HG03571 (cell line): Measurements from ENCODE around the gene OPN5.
A peak's percentile ranks its signal among the peaks of the same experiment; 100 is the strongest.
"Not testable (repeated sequence)": the region's sequence is repeated elsewhere in the genome, so short reads cannot be mapped to it uniquely, and the experiment has no call there.

Source experiments
- ATAC-seq: cut with Tn5 transposase; IDR thresholded peaks from one replicate; pipeline ENCODE4 v1.9.1; 2021; ENCODE audit not compliant: unreplicated experiment

The OPN5 gene, protein sequence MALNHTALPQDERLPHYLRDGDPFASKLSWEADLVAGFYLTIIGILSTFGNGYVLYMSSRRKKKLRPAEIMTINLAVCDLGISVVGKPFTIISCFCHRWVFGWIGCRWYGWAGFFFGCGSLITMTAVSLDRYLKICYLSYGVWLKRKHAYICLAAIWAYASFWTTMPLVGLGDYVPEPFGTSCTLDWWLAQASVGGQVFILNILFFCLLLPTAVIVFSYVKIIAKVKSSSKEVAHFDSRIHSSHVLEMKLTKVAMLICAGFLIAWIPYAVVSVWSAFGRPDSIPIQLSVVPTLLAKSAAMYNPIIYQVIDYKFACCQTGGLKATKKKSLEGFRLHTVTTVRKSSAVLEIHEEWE

DNA sequence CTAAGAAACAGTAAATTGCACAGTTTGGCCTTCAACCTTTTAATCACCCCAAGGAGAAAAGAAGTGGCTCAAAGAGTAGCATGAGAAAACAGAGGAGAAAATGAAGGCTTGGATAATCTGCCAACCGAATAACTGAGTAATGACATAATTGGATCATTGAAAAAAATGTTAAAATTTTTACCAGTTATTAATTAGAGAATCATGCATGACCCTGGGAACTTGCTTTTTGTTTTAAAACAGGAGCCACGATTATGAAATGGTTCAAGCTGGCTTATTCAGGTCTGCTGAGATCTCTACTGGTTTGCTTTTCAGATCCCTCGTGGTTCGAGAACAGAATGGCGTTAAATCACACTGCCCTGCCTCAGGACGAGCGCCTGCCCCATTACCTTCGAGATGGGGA, at the start of gene OPN5:
OPN5 (plus strand) TSS at position 301 of the 400 bp plus-strand sequence; CDS start at position 336, 35 bp downstream.
- ATAC-seq, result no peak

GRCh38 chr6:47733879-47734558, 47.8 kb upstream of the OPN5 start:
- ATAC-seq, result peak; percentile 54

- no peak for ATAC-seq
Observed at GRCh38 chr6:47734831-47735481, 46.9 kb upstream of the OPN5 start.

DNA sequence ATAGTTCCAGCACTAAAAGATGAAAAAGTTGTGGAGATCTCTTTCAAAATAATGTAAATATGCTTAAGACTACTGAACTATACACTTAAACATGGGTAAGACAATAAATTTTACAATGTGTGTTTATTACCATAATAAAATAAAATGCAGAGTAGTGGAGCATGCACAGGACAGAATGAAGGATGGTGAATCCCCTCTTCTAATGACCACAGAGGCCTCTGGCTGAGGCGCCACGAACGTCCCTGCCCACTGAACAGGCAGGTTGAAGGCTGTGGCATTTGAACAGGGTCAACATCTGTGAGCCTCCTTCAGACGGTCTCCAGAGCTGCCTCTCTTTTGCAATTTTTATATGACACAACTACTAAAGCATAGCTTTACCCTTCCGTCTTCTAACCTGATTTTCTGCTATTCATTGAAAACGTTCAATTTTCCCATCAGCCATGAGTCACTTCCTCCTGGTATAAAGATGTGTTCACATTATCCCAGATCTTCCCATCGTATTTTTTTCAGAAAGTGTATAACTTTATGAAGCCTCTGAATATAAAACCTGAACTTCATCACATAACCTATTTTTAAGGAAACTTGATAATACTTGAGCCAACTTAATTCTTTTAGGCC, 45.6 kb upstream of the OPN5 start:
- no peak for ATAC-seq

- ATAC-seq, result no peak
Observed at GRCh38 chr6:47737406-47737805, 44.4 kb upstream of the OPN5 start.

- no peak for ATAC-seq
Observed at GRCh38 chr6:47740714-47741113, 41.1 kb upstream of the OPN5 start.

DNA sequence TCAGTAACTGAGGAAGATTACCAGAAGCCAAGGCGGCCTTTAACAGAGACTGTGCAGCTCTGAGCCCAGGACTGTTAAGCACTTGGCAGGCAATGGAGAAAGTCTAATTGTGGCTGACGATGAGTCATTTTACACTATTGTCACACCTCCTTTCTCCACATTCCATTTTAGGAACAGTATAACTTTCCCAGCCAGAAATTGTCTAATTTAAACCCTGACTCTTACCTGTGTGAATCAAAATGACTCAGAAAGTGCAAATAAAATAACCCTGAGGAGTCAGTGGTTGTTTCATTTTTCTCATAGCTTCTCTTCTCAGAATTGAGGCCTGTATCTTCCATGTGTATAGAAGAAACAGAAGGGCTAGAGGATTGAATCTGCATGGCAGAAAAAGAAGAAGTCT, 40.0 kb upstream of the OPN5 start:
- peak; percentile 54 for ATAC-seq

GRCh38 chr6:47743744-47744143, 38.1 kb upstream of the OPN5 start:
- no peak for ATAC-seq

- not testable (repeated sequence) for ATAC-seq
Observed at GRCh38 chr6:47745269-47745668, 36.6 kb upstream of the OPN5 start.

- no peak for ATAC-seq
Observed at GRCh38 chr6:47749757-47750156, 32.1 kb upstream of the OPN5 start.

DNA sequence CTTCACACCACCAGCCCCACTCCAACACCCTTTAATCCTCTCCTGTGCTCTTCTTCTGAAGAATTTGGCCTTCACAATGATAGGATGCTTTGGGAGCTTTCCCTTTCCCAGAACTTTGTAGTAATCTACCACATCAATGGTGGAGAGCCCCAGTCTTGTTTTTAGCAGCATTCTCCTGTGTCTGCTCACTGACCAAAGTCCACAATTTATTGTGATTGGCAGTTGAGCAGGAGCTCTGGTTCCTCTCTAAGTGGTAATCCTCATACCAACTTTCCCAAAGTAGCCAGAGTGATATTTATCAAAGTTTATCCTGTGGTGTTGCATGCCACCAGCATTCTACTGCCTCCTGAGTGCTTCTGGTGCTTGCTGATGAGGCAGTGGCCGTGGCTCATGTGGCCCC, 29.0 kb upstream of the OPN5 start:
- no peak for ATAC-seq

GRCh38 chr6:47759364-47759763, 22.5 kb upstream of the OPN5 start:
- no peak for ATAC-seq

GRCh38 chr6:47762502-47762901, 19.3 kb upstream of the OPN5 start:
- ATAC-seq, result no peak

DNA sequence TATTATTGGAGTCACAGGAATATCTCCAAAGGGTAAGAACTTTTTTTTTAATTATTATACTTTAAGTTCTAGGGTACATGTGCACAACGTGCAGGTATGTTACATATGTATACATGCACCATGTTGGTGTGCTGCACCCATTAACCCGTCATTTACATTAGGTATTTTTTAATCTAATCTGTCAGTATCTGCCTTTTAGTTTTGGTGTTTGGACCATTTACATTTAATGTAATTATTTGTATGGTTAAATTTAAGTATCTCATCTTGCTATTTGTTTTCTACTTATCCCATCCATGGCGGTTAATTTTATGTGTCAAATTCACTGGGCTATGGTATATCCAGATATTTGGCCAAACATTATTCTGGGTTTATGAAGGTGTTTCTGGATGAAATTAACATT, 15.4 kb upstream of the OPN5 start:
- ATAC-seq, result no peak

- ATAC-seq, result no peak
Observed at GRCh38 chr6:47767102-47767501, 14.7 kb upstream of the OPN5 start.

DNA sequence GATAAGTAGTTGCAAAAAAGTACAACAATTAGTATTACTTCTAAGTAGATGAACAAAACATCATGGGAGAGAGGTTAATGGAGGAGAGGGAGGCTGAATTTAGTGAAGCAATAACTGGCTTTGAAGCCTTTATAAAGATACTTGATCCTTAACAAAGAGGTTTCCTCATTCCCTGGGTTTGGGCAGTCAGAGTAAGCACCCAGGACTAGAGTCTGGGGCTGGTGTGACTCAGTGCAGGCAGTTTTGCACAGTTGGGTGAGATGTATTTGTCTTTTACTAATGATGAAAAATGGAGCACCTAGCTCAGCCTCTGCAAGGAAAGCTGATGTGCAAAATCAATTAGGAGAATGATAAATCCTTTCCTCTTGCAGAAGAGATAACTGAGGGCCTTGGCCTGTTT, 11.8 kb upstream of the OPN5 start:
- no peak for ATAC-seq

DNA sequence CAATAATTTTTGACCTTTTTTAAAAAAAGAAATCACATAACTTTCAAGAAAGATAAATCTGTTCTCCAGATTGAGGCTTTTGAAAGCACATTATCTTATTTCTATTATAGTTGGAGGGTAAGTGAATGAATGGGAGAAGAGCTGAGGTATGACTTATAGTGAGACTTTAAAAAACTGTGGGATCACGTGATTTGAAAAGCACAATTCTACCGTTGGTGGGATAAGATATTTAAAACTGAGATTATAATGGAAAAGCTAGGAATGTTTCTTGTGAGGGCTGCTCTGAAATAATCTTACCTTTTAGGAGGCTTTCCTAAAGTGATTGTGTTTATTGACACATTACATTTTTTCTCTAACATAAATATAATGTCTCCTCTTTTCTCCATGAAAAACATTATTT, 9.5 kb upstream of the OPN5 start:
- ATAC-seq, result no peak

GRCh38 chr6:47773005-47773404, 8.8 kb upstream of the OPN5 start:
- no peak for ATAC-seq

DNA sequence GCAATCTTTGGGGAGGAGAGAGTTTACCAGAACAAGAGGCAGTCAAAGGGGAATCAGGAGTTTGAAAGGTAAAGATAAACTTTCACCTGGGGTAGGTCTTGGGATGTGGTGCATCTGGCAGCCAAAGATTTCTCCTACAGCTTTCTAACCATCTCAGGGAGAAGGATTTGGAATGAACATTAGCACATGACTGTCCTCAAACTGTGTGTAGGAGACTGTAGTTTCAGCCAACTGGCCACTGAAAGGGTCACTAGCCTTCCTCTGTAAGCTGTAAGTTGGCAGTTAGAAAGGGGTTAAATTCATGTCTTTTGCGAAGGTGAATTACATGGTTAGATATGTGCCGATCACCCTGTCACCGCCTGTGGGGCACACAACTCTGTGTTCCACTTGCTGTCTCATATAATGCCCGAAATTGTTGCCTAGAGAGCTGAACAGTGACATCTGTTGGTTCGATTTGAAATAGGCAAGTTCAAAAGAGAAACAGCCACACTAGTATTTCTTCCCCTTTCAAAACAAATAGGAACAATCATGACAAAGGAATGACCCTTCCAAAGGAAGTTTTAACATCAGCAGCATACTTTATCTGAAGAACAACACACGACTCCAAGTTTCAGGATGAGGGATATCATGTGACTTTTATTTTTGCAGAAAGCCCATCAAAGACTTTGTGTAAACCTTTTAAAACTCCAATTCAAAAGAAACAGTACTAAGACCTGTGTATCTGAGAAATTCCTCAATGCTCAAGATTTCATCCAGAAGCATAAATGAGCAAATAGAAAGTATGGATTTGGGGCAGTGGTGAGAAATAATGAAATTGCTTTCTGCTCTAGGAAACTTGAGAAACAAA, 1.1 kb upstream of the OPN5 start:
- peak; percentile 87 for ATAC-seq

GRCh38 chr6:47785182-47785581, 3.4 kb downstream of the OPN5 start:
- no peak for ATAC-seq
